IgD-negative memory B cell (primary cell): ENCODE results near the gene SNRPA1. TPM values are rescaled to one million over a fixed set of nuclear protein-coding genes. Genes with fewer than 3 reads are reported as not detected.
A peak's percentile ranks its signal among the peaks of the same experiment; 100 is the strongest.

Experiments
- H3K27ac Mint-ChIP-seq, 3 donors: one replicate each; pipeline ENCODE4 v1.8.0; 2020 to 2022; ENCODE audit warnings: mild to moderate bottlenecking in 3 of 3, mixed read lengths in 3 of 3, moderate library complexity in 1 of 3
- H3K27me3 Mint-ChIP-seq: one replicate; pipeline ENCODE4 v1.8.0; 2021; ENCODE audit warnings: mixed read lengths
- H3K36me3 Mint-ChIP-seq: one replicate; pipeline ENCODE4 v1.8.0; 2020; ENCODE audit warnings: mild to moderate bottlenecking, mixed read lengths
- H3K4me1 Mint-ChIP-seq, 3 donors: one replicate each; pipeline ENCODE4 v1.8.0; 2020 to 2022; ENCODE audit warnings: mixed read lengths in 3 of 3, mild to moderate bottlenecking in 1 of 3
- H3K4me3 Mint-ChIP-seq, 4 donors: one replicate each; pipeline ENCODE4 v1.8.0; 2020 to 2022; ENCODE audit warnings: mild to moderate bottlenecking in 4 of 4, mixed read lengths in 4 of 4, moderate library complexity in 3 of 4
- H3K9me3 Mint-ChIP-seq, 3 donors: one replicate each; pipeline ENCODE4 v1.8.0; 2020 to 2021; ENCODE audit warnings: mixed read lengths in 3 of 3, mild to moderate bottlenecking in 1 of 3
- polyA plus RNA-seq: library from polyadenylated mRNA; unstranded; fragments of 300-500 nt; fragmentation: Illumina TruSeq; gene quantifications from one replicate; pipeline ENCODE4 v1.2.3, GENCODE V29; 2021

Gene SNRPA1
- polyA plus RNA-seq, 1 donor from 2014 or later, result 73.1 TPM

DNA sequence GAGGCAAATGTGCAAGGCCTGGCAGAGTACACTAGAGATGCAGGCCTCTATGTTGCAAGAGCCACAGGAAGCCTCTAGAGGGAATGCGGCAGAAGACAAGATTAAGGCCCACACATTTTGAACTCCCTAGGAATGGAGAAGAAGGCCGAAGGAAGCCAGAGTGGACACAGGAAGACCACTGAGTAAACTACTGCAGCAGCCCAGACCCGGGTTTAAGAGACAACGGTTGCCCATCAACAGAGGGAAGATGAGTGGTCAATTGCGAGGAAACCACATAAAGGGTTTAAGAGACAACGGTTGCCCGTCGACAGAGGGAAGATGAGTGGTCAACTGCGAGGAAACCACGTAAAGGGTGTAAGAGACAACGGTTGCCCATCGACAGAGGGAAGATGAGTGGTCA, 57.8 kb downstream of the SNRPA1 start:
- H3K4me1 Mint-ChIP-seq, result peaks cover 21 to 33% (median 27%) of the 10 kb centered on the region in 3 donors
- H3K27me3 Mint-ChIP-seq, result peaks cover 1% of the 10 kb centered on the region
- peaks cover 6% of the 10 kb centered on the region for H3K36me3 Mint-ChIP-seq
- H3K9me3 Mint-ChIP-seq, result no peaks in the 10 kb centered on the region
- no peak overlapping the region for H3K27ac Mint-ChIP-seq
- H3K4me3 Mint-ChIP-seq, result no peak overlapping the region

DNA sequence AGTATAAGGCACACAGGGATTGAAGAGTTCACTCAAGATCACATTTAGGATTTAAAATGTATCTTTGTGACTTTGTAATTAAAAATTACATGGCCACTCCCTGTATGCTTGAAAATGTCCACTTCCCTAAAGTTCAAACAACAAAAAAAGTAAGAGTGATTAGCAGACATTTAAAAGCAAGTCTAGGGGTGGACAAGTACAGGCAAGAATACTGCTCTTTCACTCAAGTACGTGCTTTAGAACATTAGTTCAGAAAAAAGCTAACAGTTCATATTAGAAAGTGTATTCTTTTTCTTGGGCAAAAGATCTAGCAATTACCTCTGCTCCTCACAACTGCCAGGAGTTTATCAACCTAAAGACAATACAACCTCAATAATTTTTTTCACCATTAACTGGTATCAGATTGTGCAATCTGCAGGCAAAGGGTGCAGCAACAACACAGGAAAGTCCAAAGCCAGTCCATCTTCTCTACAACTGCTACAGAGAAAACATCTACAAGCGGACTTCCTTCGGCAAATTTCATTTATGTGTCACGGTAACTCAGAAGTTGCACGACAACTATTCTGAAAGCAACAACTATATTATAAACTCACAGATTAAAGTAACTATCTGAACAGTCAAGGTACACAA, 61.3 kb downstream of the SNRPA1 start:
- peaks cover 5 to 13% (median 11%) of the 10 kb centered on the region in 3 donors for H3K4me1 Mint-ChIP-seq
- no peaks in the 10 kb centered on the region for H3K27me3 Mint-ChIP-seq
- H3K27ac Mint-ChIP-seq, result peak overlapping the region in 1 of 3 donors; percentile 58
- H3K4me3 Mint-ChIP-seq, result no peak overlapping the region
- peaks cover 19% of the 10 kb centered on the region for H3K36me3 Mint-ChIP-seq
- H3K9me3 Mint-ChIP-seq, result peaks cover 0 to 6% (median 0%) of the 10 kb centered on the region in 3 donors

DNA sequence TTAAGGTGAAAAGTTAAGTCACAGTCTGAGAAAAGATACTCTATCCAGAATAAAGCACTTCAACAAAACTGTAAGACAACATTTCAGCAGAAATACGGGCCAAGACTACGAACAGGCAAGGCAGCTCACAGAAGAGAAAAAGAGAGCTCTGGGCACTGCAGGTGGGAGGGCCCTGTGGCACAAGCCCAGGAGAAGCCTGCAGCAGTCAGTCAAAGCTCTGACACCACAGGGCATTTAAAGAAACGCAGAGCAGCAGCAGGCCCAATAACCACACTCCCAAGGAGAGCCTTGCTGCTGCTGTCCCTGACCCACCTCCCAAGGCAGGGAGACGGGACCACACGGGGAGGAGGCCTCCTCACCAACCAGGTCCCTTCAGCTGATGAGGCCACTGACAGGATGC, 62.4 kb downstream of the SNRPA1 start:
- peaks cover 0 to 16% (median 3%) of the 10 kb centered on the region in 3 donors for H3K9me3 Mint-ChIP-seq
- no peak overlapping the region for H3K27ac Mint-ChIP-seq
- H3K4me3 Mint-ChIP-seq, result no peak overlapping the region
- H3K36me3 Mint-ChIP-seq, result peaks cover 19% of the 10 kb centered on the region
- H3K4me1 Mint-ChIP-seq, result peaks cover 7 to 14% (median 8%) of the 10 kb centered on the region in 3 donors
- no peaks in the 10 kb centered on the region for H3K27me3 Mint-ChIP-seq

Other genes with a start within 250 kb of the SNRPA1 start
- gene CHSY1, start 43.2 kb downstream of the SNRPA1 start, polyA plus RNA-seq, result 1.1 TPM
- gene SELENOS, start 17.8 kb downstream of the SNRPA1 start, polyA plus RNA-seq, result 55.2 TPM
- gene PCSK6, start 194.5 kb upstream of the SNRPA1 start, polyA plus RNA-seq, result 0.14 TPM